ENCODE results near the gene IER3IP1.

DNA sequence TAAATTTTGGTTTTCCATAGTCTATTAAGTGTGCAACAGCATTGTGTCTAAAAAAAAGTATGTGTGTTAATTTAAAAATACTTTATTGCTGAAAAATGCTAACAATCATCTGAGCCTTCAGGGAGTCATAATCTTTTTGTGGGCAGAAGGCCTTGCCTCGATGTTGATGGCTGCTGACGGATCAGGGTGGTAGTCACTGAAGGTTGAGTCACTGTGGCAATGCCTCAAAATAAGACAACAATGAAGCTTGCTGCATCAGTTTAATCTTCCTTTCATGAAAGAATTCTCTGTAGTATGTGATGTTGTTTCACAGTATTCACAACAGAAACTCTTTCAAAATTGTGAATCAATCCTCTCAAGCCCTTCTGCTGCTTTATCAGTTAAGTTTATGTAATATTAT is 57.2 kb downstream of the IER3IP1 start:
- TF ChIP-seq CTCF (IDR thresholded peaks at IDR 0.05) (no peak), POLR2A (IDR thresholded peaks at IDR 0.05) (no peak)
